HG03175 (cell line): ENCODE data around the gene TULP1.

Source experiments
- ATAC-seq: cut with Tn5 transposase; IDR thresholded peaks from one replicate; pipeline ENCODE4 v1.9.1; 2021; ENCODE audit warnings: mild to moderate bottlenecking, moderate library complexity; ENCODE audit not compliant: unreplicated experiment

TULP1 gene

DNA sequence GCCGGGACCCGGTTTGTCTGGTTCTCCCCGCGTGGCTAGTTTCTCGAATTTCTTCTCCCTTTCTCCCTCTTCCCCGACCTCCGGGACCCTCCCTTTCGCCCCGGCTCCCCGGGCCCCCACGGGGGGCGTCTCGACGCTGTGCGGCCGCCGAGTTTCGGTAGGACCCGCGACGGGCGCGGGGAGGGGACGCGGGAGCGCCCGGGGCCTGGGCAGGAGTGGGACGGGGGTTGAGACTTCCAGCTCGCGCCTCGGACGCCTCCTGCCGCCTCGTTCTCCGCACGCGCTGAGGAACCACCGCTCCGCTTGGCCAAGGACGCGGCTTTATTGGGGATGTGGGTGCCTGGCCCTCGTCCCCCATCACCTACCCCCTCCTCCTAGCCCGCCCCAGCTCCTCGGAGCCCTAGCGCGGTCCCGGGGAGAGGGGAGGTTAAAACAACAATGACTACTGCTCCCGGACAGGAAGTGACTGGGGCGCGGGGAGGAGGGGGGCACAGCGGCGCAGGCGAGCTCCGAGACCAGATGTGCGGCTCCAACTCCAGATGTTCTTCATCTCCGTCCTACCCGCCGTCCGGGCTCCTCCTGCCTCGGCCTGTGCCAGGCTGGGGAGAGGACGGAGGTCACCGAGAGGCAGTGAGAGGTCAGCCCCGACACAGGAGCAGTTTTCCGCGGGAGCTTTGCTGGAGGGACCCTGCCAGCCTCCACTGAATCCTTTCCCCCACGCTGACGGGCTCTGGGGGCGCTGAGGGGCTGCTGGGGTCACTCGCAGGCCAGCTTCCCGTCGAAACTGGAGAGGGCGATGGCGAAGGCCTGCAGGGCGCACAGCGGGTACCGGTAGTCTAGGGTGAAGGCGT, 14.9 kb downstream of the TULP1 start:
- no peak for ATAC-seq

DNA sequence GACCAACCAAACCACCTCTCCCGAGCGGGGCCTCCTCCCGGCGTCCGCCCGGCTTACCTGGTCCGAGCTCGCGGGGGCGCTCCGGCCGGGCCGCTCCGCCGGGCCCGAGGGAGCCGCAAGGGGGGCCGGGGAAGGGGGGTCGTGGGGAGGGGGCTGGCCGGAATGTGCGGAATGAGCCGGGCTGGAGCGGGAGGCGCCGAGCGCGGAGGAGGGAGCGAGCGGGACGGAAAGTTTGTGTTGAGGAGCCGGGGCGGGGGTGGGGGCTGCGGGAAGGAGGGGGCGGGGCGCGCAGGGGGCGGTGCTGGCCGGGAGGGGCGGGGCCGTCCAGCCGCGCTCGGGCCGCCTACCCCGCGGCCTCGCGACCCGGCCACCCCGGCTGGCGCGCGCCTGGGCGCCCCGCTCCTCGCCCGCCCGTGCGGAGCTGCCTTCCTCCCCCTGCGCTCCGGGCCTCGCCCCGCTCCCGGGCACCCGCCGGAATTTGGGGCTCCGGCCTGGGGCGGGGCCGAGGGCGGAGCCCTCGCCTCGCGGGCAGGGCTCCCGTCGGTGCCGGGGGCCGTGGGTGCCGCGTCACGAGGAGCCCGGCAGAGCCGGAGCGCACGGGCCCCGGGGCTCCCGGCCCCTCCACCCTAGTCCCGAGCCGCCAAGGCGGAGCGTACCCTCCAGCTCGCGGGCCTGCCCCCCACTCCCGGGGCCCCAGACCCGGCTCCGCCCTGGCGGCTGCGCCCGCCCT, 15.7 kb downstream of the TULP1 start, which contains the start of gene TEAD3:
Gene TEAD3 (minus strand): TSS at position 239 of the 730 bp plus-strand sequence.
- ATAC-seq: no peak

DNA sequence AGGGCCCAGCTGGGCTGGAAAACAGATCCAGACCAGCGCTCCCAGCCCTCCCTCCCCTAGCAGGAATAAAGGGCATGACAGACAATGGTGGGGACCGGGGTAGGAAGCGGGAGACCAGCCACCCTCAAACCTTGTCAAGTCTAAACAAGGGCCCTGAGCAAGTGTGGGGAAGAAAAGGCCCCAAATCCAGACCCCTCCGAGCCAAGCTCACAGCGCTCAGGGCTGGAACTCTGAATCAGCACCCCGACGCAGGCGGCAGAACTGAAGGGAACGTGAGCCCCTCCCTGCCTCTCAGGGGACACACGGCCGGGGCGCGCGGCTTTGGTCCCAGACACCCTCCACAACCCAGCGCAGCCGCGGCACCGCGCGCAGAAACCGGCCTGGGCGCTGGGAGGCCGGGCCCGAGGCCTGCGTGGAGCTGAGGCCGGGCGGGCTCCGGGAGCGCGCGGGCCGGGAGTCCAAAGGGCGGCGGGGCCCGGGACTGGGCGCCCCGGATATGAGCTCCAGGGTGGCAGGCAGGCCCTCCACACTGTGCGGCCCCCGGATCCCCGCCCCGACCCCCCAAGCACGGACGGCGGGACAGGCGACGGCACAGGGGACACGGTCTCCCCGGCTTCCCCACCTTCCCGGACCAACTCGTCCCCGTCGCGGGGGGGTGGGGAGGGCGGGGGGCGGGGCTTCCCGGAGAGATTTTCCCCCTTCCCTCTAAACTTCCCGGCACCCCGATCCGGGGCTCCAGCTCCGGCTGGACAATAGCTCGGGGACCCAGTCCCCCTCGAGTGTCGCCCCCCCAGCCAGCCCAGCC, 16.5 kb downstream of the TULP1 start:
- ATAC-seq: no peak

DNA sequence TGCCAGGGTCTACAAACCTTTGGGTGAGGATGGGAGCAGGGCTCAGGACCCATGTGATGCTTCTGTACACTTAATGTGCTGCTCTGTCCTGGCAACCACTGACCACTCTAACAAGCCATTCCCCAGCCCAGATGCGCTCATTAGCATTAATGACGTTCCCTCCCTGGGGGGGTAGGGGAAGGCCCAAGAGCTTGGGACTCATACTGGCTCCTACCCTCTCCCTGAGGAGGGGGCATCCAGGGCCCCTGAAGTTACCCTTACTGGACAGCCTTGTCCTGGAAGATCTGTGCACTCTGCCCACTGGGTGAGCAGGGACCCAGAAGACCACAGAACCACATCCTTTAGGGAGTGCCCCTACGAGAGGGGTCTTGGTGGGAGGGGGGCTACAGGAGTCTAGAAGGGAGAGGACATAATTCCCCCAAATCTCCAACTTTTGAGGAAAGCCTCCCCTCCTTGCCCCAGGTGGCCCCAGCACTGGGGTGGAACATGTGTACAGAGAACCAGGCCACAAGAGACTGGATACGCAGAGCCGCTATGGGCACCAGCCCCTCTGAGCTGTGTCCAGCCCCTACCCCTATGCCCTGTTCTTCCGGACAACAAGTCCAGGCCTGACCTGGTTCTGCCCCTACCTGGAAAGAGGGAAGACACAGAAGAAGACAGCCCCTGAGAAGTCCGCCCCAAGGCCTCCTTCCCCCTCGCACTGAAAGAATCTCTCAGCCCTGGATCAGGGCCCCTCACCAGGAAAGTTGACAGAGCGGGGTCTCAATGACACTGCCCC, 17.2 kb downstream of the TULP1 start:
- ATAC-seq: no peak

DNA sequence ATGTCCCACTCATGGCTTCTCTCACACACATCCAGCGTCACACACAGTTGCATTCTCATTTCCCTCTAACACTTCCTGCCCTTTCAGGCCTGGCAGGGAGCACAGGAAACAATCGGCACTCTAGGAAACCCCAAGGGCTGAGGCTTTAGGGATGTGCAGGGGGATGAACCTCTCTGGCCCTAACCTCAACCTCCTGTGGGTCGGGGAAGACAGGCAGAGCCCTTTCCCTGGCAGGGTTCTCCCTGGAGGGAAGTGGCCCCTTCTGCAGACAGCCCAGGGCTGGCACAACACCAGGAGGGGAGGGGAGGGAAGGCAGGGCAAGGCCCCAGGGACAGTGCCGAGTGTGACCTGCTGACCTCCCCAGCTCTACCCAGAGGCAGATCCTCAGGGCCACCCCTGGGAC, 18.5 kb downstream of the TULP1 start:
- no peak for ATAC-seq

DNA sequence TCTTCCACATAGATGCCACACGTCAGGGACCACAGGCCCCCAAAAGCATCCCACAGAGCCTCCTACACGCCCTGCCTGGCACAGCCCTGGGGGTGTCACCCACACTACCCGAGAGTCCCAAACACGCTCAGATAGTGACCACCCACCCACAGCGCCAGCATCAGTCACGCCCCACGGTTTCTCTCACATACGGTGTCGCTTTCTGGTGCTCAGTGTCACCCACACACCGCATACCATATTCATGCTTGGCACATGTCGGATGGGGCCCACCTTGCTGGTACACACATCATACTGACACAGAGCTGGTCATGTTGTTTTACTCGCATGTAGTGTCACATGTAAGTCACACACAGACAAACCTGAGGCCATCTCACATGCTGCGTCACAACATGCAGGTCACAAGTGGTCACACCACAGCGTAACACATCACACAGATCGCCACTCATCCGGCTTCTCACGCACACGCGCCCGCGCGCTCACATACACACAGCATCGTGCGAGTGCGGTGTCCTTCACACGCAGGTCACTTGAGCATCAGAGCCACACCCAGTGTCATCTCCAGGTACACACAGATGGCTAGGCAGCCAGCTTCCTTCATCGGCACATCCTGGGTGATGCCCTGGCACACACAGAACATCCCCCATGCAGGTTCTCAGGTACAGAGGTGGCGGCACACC, 19.3 kb downstream of the TULP1 start:
- ATAC-seq: no peak

DNA sequence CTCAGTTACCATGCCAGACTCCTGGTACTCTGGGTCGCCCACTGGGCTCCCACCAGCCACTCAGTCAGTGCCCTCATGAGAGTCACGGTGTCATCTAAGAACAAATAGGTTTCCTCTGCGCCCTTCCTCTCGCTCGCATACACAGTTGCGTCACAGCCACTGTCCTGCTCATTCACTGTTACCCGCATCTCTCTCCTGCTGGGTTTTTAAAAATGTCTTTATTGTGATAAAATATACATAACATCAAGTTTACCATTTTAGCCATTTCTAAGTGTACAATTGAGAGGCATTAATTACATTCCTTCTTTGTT, 19.8 kb downstream of the TULP1 start:
- no peak for ATAC-seq

DNA sequence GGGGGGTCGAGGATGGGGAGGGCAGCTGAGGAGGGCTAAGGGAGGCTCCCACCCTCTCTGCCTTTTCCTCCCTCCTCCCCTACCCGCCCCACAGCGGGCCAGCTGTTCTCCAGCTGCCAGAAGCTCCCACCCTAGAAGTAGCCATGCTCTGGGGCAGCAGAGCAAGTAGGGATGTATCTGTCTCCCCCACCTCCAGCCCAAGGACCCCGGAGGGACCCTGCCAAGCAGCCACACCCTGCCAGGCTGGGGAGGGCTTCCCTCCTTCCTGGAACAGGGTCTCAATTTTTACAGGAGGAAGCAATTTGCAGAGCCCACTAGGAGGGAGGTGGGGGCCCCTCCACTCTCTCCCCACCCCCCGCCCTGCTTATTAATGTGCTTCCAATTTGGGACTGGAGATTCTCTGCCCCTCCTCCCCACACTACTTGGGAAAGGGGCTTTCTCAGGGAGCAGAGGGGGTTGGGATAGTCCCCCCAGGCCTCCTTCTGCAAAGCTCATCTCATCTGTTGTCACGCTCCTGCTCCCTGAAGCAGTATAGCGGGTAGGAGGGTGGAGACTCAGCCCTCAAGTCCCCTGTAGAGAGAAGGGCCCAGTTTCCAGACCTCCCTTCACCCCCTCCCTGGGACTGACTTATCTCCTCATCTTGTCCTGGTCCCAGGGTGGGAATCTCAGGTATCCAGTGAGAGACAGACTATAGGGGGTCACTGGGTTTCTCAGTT, 20.3 kb downstream of the TULP1 start:
- no peak for ATAC-seq

DNA sequence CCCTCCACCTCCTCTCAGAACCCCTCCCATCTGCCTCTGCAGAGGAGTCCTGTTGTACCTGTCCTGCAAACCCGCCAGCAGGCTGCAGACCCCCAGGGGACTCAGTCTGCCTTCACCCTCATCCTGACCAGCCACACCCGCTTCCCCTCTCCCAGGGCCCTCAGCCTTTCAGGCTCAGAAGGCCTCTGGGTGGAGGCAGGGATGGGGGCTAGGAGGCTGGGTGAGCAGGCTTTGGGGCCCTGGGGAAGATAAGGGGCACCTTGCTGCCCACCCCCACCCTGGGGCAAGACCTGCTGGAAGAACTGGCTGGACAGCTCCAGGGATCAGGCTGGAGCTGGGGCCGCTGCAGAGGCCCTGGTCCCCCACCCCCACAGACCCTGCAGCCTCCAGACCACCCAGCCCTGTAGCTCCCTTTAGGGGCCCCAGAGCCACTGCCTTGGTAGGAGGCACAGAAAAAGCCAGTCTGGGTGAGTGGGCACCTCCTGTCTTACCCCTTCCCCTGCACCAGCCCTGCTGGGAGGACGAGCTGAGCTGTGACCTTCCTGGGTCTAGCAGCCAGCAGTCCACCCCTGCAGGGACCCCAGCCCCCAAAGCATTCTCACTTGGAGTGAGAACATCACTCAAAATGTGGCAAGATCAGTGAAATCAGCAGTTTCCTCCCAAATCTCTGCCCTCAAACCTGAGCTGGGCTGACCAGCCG, 21.0 kb downstream of the TULP1 start:
- no peak for ATAC-seq

DNA sequence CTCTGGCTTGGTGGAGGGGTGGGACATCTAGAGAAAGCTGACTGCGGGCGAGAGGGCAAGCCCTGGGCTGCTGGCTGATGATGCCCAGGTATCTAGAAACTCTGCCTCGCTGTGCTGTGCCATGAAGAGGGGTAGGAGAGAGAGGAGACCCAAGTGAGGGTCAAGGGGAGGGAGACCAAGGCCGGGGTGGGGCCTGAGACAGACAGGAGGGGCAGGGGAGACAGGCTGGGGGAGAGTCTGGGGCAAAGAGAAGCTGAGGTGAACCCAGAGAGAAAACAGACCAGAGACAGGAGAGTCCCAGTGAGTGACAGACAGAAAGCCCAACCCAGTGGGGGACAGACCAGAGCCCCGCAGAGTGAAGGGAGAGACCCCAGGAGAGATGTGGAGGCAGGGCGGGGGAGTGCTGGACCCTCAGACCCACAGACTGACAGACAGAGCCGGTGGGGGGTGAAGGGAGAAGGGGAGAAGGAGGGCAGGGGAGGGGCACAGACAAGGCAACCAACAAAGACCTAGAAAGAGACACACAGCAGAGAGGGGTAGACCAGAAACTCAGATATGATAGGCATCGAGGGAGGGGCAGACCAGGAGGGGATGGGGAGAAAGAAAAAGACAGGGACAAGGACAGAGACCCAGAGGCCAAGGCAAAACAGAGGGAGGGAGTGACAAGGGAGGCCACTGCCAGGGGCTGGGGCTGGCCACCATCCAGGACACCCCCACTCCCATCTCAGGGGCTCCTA, 21.7 kb downstream of the TULP1 start:
- ATAC-seq: no peak

DNA sequence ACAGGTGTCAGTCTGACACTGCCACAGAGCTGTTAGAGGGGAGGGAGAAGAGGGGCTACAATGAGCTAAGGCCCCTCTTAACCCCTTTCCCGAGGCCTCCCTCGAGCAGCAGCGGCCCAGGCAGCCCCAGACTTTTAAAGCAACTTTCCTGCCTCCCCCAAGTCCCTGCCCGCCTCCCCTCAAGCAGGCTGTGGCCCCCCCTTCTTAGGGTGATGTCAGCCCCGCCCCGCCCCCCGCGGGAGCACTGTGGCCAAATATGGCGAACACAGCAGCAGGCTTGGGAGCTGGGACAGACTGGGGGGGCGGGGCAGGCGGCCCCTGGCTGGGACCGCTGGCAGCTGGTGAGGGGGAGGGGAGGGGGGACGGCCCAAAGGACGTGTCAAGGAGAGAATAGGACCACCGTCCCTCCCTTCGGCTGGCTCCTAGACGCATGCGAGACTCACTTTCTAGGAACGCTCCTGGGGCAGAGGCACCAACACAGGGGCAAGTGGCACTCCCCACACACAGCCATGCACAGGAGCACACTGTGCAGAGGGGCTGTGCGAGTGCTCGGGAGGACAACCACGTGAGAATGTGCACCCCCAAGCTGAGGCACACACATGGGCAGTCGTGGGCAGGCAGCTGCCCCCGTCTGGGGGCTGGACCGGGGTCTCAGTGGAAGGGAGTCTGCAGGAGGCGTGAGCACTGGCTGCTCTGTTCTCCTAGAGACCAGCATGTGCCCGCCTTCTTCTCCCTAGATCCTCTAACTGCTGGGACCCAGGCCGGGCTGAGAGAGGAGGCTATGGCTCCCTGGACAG, 22.5 kb downstream of the TULP1 start:
- ATAC-seq: no peak

DNA sequence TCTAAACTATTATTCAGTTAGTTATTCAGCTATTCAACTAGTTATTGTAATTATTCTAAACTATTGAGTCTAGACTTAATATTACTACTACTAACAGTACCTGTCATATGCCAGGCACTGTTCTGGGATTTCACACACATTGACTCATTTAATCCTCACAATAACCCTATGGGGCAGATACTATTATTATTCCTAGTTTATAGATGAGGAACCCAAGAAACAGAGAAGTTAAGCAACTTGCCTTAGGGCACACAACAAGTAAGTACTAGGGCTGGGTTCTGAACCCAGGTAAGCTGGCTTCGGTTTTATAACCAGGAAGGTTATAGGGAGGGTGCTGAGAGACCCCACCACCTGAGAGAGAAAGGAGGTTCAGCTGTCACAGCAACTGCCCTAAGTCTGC, 23.6 kb downstream of the TULP1 start:
- ATAC-seq: no peak

DNA sequence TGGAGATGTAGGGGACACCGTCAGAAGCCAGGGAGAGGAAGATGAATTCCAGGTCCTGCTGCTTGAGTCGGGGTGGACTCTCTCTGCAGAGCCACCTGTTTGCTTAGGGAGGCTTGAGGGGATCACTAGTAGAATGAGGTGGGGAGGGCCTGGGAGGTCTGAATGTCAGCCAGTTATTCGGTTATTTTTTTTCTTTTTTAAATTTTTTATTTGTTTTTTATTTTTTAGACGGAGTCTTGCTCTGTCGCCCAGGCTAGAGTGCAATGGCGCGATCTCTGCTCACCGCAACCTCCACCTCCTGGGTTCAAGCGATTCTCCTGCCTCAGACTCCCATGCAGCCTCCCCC, 24.2 kb downstream of the TULP1 start:
- no peak for ATAC-seq

DNA sequence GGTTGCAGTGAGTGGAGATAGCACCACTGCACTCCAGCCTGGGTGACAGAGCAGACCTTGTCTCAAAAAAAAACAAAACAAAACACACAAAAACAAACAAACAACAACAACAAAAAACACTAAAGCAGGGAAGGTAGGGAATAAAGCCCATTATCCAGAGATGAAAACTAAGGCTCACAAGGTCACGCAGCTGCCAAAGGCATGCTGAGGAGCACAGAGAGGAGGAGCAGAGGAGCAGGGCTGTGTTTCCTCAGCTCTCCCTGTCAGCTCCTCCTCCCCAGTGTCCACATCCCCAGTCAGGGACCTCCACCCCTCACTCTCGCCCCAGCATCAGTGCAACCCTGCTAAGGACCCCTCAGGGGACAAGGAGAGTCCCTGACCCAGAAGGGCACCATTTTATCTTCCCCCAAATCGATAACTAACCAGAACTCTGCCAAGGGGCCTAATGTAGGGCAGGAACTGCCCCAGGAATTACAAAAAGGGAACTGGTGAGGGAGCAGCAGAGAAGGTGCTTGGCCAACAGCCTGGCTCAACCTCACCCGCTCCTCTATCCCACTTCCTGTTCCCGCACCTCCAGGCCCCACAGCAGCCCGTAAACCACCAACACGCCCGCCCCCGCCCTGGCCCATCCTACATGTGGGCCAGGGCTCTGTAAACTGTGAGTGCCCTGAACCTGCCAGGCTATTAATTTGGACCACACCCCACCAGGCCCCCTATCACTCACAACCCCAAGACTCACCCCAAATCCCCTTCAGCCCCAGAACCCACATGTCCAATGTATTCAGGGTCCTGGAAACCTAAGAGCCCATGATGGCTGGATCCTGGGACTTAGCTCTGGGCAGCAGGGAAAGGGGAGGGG, 24.8 kb downstream of the TULP1 start:
- no peak for ATAC-seq

DNA sequence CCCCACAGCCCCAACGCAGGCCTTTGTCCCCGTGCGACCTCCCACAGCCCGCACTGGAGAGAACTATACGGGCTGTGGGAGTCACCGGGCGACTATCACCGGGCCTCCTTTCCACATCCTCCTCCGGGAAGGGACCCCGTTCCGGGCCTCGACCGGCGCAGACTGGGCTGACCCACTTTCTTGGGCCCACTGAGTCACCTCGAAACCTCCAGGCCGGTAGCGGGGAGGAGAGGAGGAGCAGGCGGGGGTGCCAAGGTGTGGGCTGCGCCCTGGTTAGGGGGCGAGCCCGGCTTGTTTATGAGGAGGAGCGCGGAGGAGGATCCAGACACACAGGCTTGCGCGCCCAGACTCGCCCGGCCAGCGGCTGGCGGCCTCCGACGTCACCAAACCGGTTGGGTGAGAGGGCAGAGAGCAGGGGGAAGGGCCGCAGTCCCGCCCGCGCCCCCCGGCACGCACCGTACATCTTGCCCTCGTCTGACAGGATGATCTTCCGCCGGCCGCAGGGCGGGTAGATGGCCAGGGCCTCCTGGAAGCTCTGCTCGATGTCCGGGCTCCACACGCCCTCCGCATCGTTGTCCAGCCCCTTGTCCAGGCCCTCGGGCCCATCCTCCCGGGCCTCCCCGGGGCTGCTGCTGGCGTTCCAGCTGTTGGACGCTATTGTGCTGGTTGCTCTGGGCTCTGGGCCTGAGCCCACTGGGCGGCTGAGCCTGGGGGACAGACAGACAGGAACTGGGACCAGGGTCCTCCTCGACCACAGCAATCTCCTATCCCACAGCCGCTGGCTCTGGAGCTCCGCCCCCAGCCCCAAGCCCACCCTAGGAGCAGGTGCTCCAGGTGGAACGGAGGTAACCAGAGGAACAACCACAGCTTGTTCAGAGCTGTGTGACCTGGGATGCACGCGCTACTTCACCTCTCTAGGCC, 26.4 kb downstream of the TULP1 start:
- ATAC-seq: no peak

DNA sequence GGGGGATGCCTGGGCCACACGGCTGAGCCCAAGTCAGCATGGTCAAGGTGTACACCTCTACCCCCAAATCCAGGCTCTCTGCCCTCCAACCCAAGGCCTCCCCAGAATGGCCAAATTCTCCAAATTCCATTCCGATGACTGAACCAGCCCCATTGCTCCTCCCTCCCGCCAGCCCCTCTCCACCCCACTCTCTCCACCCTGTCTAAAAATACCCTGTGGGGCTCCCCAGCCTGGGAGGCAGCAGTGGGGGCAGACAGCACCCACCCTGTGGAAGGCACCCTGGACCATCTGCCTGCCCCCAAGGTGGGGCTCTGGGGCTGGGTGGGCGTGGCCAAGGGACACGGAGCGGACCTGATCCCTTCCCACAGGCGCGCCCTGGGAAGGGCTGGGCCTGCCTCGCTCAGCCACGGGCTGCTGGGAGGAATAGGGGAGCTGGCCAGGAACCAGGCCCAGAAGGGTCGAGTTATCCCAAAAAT, 27.3 kb downstream of the TULP1 start:
- no peak for ATAC-seq
